GM18526 (cell line): ENCODE results near the gene TCF3.

Experiments used
- POLR2A ChIP-seq: IDR thresholded peaks from 3 replicates; pipeline ENCODE4 v1.6.1; 2011; ENCODE audit not compliant: insufficient read length; ENCODE audit errors: extremely low read depth

Gene TCF3

DNA sequence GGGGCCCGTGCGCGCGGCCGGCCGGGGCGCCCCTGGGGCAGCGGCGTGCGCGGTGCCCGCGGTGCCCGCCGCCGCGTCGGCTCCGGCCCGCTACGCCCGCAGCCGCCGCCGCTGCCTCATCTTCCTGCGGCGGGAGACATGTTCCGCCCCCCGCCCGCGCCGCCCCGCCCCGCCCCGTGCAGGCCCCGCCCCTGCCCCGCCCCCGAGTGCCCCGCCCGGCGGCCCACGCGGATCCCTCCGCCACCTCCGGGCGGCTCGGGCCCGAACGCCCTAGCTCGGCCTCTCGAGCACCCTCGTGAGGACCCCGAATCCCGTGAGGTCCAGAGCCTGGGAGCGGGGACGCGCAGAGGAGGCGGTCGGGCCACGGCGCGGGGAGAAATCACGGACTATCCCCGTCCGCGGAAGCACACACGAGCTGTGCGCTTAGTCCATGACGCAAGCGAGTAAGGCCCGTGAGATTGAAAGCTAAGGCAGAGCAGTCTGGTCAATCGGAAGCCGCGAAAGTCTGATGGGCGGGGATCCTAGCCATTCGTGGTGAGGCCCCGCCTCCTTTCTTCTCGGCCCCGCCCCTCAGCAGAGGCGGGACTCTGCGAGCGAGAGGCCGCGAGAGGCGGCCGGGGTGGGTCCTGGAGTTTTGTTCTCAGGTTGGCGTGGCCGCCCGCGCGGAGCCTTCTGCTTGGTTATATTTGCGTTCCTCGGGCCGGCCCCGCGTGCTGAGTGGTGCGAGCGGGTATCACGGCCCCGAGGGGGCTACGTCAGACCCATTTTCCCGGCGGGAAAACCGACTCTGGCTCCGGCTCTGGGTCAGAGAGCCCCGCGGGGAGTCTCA lies at the start of gene TCF3:
TSS of gene TCF3 (minus strand) at position 145 of the 829 bp plus-strand sequence. CDS start 2,367 bp downstream, outside the sequence.
- peak; percentile 51 for TF ChIP-seq POLR2A

DNA sequence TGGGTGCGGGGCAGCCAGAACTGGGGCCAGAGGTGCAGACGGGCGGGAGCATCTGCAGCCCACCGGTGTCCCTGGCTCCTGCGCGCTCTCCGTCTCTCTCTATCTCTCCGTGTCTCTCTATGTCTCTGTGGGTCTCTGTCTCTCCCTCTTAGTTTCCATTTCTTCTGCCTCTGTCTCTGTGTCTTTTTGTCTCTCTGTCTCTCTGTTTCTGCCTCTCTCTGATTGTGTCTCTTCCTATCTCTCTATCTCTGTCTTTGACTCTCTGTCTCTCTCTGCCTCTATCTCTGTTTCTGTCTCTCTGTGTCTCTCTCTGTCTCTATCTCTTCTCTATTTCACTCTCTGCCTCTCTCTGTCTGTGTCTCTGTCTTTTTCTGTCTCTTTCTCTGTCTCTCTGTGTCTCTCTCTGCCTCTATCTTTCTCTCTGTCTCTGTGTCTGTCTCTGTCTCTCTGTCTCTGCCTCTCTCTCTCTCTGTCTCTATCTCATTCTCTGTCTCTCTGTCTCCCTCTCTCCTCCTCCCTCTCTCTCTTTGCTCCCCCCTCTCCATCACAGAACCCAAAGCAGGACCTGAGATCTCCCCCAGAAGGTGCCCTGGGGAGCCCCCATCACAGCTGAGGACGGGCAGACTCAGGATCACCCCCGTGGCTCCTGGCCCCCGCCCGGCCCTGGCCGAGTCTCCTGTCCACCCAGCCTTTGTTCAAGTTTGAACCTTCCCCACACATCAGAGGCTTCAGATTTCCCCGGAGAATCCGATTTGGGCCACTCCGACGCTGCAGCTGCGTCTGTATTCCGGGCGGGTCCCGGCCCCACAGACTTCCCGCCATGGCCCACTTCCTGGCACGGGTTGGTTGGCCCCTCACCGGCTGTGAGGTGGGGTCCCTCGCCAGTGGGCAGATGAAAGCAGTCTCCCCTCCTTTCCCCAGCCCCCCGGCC lies 48.6 kb upstream of the TCF3 start:
- TF ChIP-seq POLR2A = no peak

DNA sequence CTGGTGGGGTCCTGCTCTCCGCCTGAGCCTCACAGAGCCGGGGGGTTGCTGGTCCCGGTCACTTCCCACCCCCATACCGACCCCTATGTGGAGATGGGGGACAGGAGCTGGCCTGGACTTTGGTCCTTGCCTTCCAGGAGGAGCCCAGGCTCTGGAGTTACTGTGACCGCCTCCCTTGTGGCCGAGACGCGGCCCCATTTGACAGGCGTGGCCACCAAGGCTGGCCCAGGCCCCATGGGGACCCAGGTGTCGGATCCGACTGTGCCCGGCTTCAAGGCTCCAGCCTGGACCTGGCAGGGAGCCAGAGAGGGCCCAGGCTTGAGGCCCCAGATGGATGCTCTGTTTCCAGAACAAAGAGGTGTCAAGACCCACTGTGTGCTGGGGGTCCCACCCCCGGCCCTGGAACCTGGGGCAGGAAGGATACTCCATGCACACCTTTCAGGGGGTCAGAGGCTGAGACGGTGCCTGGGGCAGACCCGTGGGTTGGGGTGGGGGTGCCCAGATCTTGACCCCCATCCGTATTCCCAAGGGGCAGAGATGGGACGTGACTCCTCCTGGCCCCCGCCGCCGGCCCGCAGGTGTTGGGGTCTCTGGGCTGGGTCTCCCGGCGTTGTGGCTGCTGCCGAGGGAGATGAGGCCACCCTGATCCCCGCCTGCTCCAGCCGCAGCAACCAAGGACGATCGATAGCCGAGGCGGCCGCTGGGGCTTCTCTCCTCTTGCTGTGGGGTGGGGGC lies 47.8 kb upstream of the TCF3 start:
- TF ChIP-seq POLR2A = no peak

DNA sequence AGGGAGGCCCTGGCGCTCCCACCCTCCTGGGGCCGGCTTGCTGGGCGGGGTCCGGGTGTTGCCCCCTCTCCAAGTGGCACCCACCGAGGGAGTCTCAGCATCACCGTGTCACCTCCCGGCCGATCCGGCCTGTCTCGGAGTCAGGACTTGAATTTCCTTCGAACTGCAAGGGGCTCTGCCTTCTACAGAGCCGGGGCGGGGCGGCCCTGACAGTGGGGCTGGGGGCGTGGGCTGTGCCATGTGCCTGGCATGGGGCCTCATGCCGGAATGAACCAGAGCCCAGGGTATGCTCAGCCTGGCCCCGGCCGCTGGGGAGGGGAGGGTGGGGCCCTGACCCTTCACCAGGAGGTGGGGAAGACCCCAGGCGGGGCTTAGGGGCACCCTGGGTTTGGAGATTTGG lies 47.0 kb upstream of the TCF3 start:
- no peak for TF ChIP-seq POLR2A

DNA sequence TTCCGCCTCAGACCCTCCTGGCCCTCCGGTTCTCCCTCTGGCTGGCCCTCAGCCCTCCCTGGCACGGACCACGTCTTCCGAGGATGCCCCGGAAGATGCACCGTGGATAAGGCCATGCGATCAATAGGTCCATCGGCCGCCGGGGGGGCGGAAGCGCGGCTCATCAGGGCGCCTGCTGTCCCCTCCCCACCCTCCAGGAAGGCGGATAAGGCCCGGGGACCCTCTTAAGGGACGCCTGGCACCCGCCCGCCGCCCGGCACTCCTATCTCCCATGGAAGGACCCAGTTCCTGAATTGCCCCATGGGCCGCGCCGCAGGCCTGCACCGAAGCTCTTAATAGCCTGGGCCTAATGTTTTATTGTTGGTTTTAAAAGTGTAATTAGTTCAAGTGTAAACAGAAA lies 46.2 kb upstream of the TCF3 start:
- TF ChIP-seq POLR2A = no peak

DNA sequence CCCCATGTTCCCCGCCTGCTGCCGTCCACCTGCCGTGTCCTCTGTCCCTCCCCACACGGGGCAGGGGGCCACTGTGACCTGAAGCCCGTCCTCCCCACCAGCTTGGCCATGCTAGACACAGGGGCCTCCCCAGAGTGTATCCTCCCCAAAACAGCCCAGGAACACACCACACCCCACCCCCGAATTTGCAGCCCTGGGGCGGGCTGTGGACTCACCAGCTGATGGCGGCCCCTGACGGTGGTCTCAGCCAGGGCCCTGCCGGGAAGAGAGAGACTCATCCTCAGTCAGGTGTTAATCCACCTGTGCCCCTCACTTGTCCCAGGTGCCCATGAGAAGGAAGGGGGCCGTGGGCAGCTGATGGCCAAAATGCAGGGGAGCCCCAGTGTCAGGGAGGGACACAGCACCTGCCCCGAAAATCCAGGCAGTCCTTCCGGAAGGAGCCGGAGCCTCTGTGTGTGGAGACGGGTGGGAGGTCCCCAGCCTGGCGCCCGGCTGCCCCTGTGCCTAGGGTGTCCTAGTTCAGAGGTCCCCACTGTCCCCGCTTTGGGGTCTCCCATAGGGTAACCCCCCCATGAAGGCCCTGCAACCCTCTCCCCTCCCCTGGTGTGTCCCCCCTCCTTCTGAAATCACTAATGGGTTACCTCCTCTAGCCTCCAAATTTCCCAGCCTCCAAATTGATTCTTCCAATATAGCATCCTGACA lies 39.3 kb upstream of the TCF3 start:
- TF ChIP-seq POLR2A = no peak

DNA sequence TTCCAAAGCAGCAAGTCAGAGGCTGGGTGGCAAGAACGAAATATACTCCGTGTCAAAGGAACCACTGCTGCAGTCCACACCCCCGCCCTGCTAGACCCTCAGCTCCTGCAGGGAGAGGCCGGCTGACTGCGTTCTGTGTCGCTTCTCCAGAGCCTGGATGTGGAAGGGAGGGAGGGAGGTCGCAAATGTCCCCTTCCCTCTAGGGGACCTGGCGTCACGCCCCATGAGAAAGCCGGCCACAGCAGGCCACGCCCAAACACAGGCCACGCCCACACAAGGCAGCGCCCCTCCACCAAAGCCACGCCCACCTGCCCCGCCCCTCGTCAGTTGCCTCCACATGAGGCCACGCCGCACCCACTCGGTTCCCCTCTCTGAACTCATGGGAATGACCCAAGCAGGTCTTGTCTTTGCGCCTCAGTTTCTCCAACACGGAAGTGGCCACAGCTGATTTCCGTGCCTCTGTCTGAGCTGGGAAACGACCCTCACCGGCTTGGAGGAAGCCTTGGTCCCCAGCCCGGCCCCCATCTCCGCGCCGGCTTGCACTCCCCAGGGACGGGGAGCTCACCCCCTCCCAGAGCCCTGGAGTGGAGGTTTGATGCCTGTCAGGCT lies 38.4 kb upstream of the TCF3 start:
- TF ChIP-seq POLR2A = no peak

DNA sequence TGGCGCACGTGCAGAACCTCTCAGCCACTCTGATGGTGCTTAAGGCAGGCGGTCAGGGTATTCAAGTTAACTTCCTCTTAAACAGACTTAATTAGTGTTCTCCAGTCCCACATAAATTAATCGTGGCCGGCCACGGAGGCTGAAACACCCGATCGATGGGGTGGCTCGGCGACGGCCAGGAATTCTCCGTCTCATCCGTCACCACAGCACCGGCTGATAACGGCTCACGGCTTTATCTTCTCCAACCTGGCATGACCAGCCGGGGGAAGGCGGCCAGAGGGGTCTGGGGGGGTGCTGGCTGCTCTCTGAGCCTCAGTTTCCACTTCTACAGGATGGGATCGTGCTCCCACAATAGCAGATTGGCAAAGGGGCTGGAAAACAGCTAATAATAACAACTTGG lies 32.6 kb upstream of the TCF3 start:
- no peak for TF ChIP-seq POLR2A

DNA sequence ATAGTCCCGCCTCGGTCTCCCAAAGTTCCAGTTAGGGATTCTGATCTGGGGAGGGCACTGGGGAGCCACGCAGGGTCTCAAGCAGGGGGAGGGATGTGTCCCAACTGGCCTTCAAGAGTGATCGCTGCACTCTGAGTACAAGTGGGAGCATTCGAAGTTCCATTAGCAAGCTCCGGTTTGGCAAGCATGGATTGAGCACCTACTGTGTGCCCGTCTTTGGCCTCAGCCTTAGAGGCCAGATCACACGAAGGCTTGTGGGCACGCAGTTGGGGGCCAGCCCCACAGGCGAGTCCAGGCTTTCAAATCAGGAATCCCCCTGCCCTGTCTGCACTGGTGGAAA lies 32.1 kb upstream of the TCF3 start:
- TF ChIP-seq POLR2A = no peak

DNA sequence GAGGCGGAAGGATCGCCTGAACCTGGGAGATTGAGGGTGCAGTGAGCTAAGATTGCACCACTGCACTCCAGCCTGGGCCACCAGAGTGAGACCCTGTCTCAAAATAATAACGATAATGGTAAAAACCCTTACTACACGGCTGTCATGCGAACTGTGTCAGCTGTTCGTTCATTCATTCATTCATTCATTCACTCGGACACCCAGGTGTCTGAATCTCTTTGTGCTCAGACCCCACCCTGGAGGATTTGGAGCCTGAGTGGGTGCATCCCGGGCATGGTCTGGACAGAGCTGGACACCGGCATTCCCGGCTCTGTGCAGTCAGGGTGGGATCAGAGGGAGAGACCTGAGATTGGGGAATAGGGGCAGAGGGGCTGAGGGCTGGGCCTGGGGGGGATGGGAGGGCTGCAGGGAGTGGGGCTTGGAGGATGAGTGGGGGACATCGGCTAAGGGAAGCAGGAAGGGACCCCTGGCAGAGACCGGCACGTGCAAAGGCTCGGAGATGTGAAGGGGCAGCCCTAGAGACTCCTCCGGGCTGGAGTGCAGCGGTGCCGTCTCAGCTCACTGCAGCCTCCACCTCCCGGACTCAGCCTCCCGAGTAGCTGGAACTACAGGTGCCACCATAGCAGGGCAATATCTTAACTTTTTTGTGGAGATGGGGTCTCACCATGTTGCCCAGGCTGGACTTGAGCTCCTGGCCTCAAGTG lies 31.6 kb upstream of the TCF3 start:
- no peak for TF ChIP-seq POLR2A

DNA sequence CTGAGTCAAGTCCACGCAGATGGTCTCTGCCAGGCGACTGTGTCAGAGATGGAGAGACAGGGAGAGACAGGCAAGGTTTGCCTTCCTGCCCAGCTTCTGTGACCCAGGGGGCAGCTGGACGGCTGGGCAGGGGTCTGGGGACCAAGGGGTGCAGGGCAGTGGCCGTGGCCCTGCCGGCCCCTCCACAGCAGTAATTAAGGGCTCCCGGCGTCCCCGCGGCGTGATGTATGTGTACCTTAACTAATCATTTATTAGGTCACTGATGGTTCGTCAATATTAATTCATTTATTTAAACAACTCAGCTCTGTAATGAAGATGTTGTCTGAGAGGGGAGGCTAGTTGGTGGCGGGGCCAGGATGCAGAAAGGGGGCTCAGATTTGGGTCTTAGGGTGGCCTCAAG lies 28.6 kb upstream of the TCF3 start:
- TF ChIP-seq POLR2A = no peak

DNA sequence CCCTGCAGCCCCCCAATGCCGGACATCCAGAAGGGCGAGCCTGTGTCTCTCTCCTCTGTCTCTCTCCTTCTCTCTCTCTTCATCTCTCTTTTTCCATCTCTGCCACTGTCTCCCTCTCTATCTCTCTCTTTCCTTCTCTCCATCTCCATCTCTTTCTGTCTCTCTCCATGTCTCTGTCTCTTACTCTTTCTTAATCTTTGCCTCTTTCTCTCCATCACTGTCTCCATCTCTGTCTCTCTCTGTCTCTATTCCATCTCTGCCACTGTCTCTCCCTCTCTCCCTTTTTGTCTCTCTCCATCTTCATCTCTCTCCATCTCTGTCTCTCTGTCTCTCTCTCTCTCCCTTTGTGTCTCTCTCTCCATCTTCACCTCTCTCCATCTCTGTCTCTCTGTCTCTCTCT lies 25.7 kb upstream of the TCF3 start:
- TF ChIP-seq POLR2A = no peak

DNA sequence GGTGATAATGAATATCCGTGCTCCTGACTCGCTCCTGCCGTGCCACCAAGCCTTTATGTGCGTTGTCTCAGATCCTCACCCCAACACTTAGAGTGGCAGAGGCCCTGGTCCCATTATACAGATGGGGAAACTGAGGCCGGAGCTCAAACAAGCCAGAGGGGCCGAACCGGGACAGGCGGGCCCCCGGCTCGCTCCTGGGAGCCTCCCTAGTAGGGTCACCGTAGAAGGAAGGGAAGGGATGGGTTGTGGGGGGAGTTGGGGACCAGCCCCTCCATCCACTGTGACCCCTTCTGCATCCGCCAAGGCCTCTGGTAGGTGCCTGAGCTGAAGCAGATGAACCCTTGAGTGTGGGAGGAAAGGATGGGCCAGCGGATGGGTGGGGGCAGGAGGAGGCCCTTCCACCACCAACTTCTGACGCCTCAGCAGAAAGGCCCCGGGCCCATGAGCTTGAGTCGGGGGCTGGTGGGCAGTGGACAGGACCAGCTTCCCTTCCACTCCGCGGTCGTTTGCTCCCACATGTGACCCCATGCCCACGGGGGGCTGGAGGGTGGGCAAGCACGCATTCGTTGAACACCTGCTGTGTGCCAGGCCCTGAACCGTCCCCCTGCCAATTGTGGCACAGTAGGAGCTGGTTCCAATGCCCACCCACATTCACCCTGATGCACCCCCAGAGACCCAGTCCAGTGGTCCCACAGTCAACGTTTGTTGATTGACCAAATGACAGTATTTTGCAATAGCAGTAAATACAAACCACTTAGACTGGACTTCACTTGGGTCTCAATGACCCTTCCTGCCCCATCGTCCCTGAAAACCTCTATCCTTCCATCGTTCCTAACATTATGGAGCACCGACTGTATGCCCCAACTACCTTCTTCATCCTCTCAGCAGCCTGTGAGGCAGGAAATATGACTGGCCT lies 24.2 kb upstream of the TCF3 start:
- TF ChIP-seq POLR2A = no peak
